ENCODE results near the gene ATP8A2.

- TF ChIP-seq CTCF (IDR thresholded peaks at IDR 0.05; ENCODE audit: insufficient read depth, low read depth, low read length) (no peak), EZH2 (IDR thresholded peaks at IDR 0.05; ENCODE audit: insufficient read depth, low read length) (no peak)
These were observed 439.7 kb downstream of the ATP8A2 start for GRCh38 chr13:25811506-25811905.

Measured in astrocyte (in vitro differentiated cells and primary cell).